GM21367 (cell line): ENCODE data around the gene MYBL2.
"Not testable (repeated sequence)": the region's sequence is repeated elsewhere in the genome, so short reads cannot be mapped to it uniquely, and the experiment has no call there.

Experiments
- ATAC-seq: cut with Tn5 transposase; IDR thresholded peaks from one replicate; pipeline ENCODE4 v1.9.1; 2021; ENCODE audit not compliant: unreplicated experiment

MYBL2 gene

DNA sequence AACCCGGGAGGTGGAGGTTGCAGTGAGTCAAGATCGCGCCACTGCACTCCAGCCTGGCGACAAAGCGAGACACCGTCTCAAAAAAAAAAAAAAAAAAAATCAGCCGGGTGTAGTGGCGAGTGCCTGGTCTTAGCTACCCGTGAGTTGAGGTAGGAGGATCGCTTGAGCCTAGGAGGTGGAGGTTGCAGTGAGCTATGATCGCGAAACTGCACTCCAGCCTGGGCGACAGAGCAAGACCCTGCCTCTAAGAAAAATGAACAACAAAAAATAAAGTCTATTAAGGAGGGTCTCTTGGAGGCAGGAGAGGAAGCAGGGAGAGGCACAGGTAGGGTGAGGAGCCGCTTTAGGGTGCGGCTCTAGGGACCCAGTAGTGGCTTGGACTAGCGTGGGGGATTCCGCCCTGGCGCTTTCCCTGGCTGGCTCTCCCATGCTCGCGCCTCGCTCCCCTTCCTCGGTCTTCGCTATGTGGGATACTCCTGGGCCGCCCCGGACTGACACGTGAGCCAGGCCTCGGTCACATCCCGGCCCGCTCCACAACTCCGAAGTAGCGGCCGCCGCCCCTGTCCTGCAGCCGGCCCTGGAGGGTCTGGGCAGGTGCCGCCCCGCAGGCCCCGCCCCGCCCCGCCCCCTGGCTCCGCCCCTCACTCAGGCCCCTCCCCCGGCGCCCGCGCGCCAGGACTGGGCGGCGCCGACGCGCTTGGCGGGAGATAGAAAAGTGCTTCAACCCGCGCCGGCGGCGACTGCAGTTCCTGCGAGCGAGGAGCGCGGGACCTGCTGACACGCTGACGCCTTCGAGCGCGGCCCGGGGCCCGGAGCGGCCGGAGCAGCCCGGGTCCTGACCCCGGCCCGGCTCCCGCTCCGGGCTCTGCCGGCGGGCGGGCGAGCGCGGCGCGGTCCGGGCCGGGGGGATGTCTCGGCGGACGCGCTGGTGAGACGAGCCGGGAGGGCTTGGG is at the start of gene MYBL2:
MYBL2 (plus strand) TSS at position 739 of the 953 bp plus-strand sequence; CDS start at position 909, 170 bp downstream.
- peak; percentile 64 for ATAC-seq

GRCh38 chr20:43631598-43631997 is 35.3 kb upstream of the MYBL2 start:
- no peak for ATAC-seq

DNA sequence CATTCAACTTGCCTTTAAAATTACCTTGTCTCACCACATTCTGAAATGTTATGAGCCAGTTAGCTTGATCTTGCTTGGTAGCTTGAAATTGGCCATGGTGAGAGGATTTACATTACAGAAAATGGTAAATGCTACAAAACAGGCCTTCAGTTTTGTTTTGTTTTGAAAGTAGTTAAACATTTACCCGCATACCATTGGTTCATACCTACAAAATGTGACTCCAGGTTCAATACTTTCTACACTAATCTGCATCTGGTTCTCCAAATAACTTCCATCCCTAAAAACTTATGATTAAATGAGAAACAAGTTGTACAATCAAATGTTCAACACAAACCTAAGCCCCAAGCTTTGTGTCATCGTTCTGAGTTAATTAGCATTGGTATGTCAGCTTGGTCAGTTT is 30.5 kb upstream of the MYBL2 start:
- ATAC-seq: no peak

DNA sequence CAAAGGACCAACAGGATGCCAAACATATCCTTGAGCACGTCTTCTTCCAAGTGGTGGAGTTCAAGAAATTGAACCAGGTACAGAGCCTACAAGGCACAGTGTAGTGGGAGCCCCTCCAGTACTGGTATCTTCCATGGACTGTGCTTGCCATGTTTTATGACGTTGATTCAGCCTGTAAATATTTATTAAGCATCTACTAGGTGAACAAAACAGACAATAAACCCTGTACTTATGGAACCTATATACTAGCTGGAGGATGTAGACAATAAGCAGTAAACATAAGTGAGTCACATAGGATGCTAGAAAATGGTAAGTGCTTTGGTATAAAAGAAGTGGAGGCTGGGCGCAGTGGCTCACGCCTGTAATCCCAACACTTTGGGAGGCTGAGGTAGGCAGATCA is 24.4 kb upstream of the MYBL2 start:
- no peak for ATAC-seq

DNA sequence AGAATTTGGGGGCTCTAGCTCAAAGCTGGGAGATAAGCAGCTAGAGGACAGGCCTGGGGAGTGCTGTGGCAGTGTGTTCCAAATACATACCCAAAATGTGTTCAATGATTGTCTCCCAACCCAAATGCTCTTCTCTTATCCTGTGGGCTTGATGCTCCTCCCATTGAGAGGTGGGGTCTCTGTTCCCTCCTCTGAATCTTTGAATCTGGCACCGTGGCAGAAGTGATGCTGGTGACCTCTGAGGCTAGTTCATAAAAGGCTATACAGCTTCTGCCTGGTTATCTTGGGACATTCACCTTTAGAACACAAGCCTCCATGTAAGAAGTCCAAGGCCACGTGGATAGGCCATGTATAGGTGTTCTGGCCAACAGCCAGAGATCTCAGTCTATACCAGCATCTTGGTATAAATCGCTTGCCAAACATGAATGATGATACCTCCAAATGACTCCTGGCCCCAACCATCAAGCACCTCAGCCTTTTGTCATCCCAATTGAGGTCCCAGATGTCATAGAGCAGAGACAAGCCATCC is 15.9 kb upstream of the MYBL2 start:
- no peak for ATAC-seq

DNA sequence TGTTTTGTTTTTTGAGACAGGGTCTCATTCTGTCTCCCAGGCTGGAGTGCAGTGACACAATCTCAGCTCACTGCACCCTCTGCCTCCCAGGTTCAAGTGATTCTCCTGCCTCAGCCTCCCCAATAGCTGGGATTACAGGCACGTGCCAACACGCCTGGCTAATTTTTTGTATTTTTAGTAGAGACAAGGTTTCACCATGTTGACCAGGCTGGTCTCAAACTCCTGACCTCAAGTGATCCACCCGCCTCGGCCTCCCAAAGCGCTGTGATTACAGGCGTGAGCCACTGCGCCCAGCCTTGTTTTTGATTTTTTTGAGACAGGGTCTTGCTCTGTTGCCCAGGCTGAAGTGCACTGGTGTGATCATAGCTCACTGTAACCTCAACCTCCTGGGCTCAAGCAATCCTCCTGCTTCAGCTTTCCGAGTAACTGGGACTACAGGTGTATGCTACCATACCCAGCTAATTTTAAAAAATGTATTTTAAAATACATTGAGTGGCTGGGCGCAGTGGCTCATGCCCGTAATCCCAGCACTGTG is 15.2 kb upstream of the MYBL2 start:
- ATAC-seq: not testable (repeated sequence)

GRCh38 chr20:43653966-43654365 is 12.9 kb upstream of the MYBL2 start:
- no peak for ATAC-seq

- not testable (repeated sequence) for ATAC-seq
Measured at GRCh38 chr20:43655176-43655575, 11.7 kb upstream of the MYBL2 start.

DNA sequence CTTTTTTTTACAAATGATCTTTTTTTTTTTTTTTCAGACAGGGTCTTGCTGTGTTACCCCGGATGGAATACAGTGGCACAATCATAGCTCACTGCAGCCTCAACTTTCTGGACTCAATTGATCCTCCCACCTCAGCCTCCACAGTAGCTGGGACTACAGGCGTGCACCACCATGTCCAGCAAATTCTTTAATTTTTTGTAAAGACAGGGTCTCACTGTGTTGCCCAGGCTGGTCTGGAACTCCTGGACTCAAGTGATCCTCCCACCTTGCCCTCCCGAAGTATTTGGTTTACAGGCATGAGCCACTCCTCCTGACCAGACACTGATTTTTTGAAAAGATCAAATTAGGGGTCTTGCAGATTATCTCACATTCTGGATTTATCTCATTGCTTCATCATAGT is 11.0 kb upstream of the MYBL2 start:
- ATAC-seq: no peak

DNA sequence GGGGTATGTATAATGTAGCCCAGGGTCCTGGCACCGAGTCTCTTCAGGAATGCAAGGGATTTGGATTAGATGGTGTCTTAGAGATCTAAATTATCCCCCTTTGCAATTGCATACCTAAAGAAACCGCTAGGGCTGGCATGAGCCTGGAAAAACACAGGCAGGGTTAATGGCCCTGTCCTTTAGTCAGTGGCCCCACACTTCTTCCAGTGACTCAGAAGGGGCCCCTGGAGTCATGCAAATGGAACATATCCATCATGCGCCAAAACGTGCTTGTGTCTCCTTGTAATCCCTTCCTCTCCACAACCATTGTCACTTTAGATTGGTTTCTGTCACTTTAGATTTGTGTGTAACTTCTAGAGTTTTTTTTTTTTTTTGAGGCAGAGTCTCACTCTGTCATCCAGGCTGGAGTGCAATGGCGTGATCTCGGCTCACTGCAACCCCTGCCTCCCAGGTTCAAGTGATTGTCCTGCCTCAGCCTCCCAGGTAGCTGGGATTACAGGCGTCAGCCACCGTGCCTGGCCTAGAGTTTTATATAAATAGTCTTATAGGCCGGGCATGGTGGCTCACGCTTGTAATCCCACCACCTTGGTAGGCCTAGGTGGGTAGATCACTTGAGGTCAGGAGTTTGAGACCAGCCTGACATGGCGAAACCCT is 8.7 kb upstream of the MYBL2 start:
- no peak for ATAC-seq

DNA sequence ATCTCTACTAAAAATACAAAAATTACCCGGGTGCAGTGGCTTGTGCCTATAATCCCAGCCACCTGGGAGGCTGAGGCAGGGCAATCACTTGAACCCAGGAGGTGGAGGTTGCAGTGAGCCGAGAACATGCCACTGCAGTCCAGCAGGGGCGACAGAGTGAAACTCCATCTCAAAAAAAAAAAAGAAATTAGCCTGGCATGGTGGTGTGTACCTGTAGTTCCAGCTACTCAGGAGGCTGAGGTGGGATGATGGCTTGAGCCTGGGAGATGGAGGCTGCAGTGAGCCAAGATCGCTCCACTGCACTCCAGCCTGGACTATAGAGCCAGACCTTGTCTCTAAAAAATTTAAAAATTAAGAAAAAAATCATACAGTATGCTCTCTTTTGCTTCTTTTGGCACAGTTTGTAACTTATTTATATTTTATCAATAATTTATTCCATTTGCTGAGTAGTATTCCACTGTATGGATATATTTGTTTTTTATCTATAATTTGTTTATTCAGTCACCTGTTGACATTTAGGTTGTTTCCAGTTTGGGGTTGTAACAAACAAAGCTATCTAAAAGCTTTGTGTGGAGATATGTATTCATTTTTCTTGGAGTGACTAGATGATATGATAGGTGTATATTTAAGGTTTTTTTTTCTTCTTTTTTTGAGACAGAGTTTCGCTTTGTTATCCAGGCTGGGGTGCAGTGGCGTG is 8.0 kb upstream of the MYBL2 start:
- no peak for ATAC-seq

DNA sequence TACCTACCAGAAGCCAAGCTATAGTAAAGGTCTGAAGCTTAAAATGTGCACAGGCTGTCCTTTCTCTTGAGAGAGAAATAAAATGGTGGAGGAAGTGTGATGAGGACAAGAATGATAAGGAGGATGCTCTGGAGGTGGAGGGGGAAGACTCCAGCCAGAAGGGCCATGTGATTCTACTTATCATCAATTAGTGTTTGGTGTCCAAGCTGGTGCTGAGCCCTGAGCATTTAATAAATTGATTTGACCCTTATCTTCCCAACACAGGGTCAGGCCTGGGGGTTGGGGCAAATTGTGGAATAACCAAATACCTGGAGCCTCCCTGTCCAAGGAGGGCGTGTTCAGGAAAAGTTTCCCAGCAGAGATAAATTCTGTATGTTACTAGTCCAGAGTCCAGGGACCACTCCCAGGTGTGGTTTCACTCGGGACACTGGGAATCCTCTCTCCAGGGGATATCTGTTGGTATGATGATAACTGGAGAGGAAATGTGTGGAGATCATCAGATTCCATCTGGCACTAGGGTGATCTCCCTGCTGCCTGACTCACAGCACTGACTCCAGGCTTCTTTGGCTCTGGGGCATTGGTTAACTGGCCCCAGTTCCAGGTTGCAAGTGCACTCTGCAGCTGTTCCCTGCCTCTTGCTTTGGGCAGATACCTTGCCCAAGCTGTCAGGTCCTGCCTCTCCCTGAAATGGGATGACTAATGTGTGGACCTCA is 3.8 kb upstream of the MYBL2 start:
- ATAC-seq: no peak

DNA sequence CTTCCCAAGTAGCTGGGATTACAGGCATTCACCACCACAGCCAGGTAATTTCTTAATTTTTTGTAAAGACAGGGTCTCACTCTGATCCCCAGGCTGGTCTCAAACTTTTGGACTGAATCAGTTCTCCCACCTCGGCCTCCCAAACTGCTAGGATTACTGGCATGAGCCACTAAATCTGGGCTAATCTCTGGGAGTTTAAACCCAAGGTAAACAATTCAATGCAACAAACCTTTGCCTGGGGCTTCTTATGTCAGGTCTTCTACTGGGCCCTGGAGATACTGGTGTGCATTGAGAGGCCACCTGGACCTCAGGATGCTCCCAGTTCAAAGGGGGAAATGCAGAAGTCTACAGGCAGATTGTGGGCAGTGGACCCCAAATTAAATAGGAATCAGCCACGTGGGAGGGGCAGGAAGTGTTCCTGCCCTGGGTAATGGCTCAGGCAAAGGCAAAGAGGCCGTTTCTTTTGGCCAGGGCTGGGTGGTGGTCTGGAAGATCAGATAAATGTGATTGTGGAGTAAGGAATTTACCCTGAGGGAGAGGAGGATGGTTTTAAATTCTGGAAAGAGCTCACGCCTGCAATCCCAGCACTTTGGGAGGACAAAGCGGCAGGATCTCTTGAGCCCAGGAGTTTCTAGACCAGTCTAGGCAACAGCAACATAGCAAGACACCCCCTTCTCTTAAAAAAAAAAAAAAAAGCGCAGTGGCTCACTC is 1.3 kb upstream of the MYBL2 start:
- no peak for ATAC-seq

- peak; percentile 45 for ATAC-seq
Measured at GRCh38 chr20:43667341-43668132, 623 bp downstream of the MYBL2 start.

DNA sequence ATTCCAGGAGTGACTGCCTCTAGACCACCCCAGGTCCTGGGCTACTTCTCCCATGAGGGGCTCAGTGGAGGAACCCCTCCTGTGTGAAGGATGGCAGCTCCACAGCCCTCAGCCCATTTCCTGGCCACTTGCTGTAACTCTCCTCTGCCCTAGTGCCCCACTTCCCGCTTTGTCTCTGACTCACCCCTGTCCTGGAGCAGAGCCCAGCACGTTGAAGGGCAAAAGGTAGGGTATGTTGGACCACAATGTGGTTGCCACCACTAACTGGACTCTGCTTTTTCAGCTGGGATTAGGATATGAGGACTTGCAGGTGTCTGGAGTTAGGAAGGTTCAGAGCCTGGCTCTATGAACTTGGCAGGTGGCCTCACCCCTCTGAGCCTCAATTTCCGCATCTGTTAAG is 2.4 kb downstream of the MYBL2 start:
- ATAC-seq: no peak

DNA sequence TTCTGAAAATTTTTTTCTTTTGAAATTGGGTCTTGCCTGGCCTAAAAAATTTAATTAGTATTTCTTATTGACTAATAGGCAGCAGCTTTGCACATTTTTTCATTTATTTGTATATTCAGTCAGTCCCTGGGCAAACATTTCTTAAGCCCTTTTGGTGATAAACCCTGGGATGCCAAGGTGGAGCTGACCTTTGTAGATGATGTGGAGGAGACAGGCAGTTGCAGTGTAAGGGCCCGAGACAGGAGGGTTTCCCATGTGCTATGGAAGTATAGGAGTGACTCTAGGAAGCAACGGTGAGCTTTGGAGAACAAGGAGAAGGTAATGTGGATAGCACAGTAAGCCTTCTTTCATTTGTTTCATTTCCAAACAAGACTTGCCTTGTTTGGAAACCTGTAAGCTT is 3.5 kb downstream of the MYBL2 start:
- ATAC-seq: no peak

GRCh38 chr20:43676368-43676767 is 9.5 kb downstream of the MYBL2 start:
- no peak for ATAC-seq

- no peak for ATAC-seq
Measured at GRCh38 chr20:43680981-43681380, 14.1 kb downstream of the MYBL2 start.

- no peak for ATAC-seq
Measured at GRCh38 chr20:43681468-43681942, 14.6 kb downstream of the MYBL2 start.
